ENCODE data around the gene NOL8. TPM values are rescaled to one million over a fixed set of nuclear protein-coding genes. Genes with fewer than 3 reads are reported as not detected.

Gene NOL8
- total RNA-seq, 4 donors from 2014 or later, result 20.7 to 52.3 (median 37.2) TPM

DNA sequence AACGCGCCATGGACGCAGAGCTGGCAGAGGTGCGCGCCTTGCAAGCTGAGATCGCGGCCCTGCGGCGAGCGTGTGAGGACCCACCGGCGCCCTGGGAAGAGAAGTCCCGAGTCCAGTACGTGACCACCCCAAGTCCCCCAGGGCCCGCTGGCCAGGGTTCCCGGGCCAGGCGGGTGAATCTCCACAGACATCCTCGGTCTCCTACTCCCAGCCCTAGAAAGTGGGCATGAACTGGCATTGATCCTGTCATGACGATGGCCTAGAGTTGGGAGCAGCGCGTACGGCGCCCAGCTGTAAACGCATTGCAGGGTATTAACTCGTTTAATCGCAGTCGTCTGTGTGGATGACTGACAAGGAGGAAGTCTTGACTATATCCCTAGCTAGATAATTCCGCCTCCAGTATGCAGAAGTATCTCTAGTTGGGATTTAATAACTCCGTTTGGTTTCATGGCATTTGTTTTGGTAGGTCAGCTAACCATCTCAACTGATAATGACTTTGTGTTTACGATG, 896 bp upstream of the NOL8 start:
- Histone ChIP-seq H3K27me3 (no peaks in the 10 kb centered on the region), H3K4me1 (peaks cover 15 to 38% (median 15%) of the 10 kb centered on the region in 3 donors), H3K27ac (peak overlapping the region; percentile 90 to 98 (median 94)), H3K36me3 (peaks cover 3 to 23% (median 7%) of the 10 kb centered on the region in 3 donors), H3K4me3 (peak overlapping the region; percentile 68 to 88 (median 76)), H3K9me3 (no peaks in the 10 kb centered on the region)
- 1 to 4% methylated on average over 11 to 25 of the region's 30 CpGs for WGBS, 2 donors
- no peak for TF ChIP-seq CTCF (IDR thresholded peaks at IDR 0.05)
- no peak for TF ChIP-seq POLR2A (IDR thresholded peaks at IDR 0.05)
- intact Hi-C loops (cut with DNase I), result no loop called here
- DNase-seq, result no peak

DNA sequence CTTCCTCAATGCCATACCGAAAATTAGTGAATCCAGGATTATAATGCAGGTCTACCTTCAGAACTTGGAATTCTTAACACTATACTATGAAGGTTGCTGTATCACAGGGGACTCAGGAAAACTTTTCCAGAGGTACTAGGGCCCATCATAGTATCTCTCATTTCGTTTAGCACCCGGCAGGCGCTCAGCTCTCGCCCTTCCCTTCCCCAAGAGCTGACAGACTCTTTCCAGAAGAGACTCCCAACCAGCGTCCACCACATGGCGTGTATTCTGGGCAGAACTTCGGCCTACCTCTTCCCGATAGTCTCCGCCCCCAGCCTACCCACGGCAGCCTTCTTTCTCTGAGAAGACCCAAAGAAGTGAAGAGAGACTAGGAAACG, 271 bp downstream of the NOL8 start:
- Histone ChIP-seq H3K4me1 (peaks cover 15 to 38% (median 15%) of the 10 kb centered on the region in 3 donors), H3K36me3 (peaks cover 6 to 34% (median 7%) of the 10 kb centered on the region in 3 donors), H3K4me3 (peak overlapping the region; percentile 68 to 88 (median 76)), H3K27me3 (no peaks in the 10 kb centered on the region), H3K27ac (peak overlapping the region; percentile 90 to 98 (median 94)), H3K9me3 (no peaks in the 10 kb centered on the region)
- no peak for DNase-seq
- intact Hi-C loops (cut with DNase I), result no loop called here
- no peak for TF ChIP-seq CTCF (IDR thresholded peaks at IDR 0.05)
- no peak for TF ChIP-seq POLR2A (IDR thresholded peaks at IDR 0.05)
- WGBS, 2 donors, result 0 to 1% methylated on average over 9 to 12 of the region's 12 CpGs

DNA sequence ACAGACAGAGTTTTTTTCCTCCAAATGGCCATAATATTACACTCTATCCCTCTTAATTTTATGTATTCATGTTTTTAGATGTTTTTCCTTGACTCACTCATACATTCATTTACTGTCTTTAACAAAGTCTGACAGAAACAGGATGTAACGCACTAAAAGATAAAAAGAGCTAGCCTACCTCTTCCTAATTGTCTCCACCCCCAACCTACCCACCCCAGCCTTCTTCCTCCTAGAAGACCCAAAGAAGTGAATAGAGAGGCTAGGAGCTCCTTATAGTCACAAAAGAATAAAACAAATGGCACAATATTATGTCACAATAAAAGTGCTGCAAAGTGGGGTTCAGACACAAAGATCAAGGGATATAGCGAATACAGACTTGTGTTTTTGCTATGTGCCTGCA, 719 bp downstream of the NOL8 start:
- Histone ChIP-seq H3K9me3 (no peaks in the 10 kb centered on the region), H3K36me3 (peaks cover 7 to 39% (median 9%) of the 10 kb centered on the region in 3 donors), H3K4me1 (peaks cover 15 to 38% (median 15%) of the 10 kb centered on the region in 3 donors), H3K27me3 (no peaks in the 10 kb centered on the region), H3K27ac (peak overlapping the region in 3 of 4 donors; percentile 90 to 98 (median 92)), H3K4me3 (peak overlapping the region; percentile 68 to 88 (median 76))
- DNase-seq, result no peak
- intact Hi-C loops (cut with DNase I), result no loop called here
- TF ChIP-seq POLR2A (IDR thresholded peaks at IDR 0.05), result no peak
- TF ChIP-seq CTCF (IDR thresholded peaks at IDR 0.05), result no peak
- 3 to 18% methylated on average over 2 of the region's 2 CpGs for WGBS, 2 donors

- WGBS, 2 donors, result 84 to 87% methylated on average over 5 of the region's 5 CpGs
- intact Hi-C loops (cut with DNase I), result no loop called here
- H3K9me3 ChIP-seq, result no peaks in the 10 kb centered on the region
- H3K4me3 ChIP-seq, result no peak overlapping the region
- DNase-seq, result no peak
- H3K36me3 ChIP-seq, result peaks cover 11 to 87% (median 37%) of the 10 kb centered on the region in 3 donors
- H3K27me3 ChIP-seq, result no peaks in the 10 kb centered on the region
- TF ChIP-seq POLR2A (IDR thresholded peaks at IDR 0.05), result no peak
- no peak for TF ChIP-seq CTCF (IDR thresholded peaks at IDR 0.05)
- no peak overlapping the region for H3K27ac ChIP-seq
- peaks cover 0 to 17% (median 0%) of the 10 kb centered on the region in 3 donors for H3K4me1 ChIP-seq
Measured at GRCh38 chr9:92315456-92315855, 9.7 kb downstream of the NOL8 start.

DNA sequence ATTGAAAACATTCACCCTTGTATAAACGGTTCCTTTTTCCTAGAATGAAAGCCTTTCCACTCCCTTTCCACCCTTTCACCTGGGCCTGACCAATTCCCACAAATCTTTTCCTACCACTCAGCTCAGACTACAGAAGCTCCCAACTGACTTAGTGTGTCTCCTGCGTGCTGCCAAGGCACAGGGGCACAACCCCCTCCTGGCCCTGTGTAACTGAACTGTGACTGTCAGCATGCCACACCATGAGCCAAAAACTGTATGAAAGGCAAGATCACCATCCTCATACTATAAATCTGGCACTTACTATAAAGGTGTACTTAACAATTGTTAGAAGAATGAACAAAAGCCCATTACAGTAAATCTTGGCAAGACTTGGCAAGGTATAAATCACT, 11.5 kb downstream of the NOL8 start:
- H3K36me3 ChIP-seq, result peaks cover 11 to 87% (median 41%) of the 10 kb centered on the region in 3 donors
- no peaks in the 10 kb centered on the region for H3K9me3 ChIP-seq
- no peak overlapping the region for H3K27ac ChIP-seq
- TF ChIP-seq POLR2A (IDR thresholded peaks at IDR 0.05) (no peak), CTCF (IDR thresholded peaks at IDR 0.05) (no peak)
- 44 to 60% methylated on average over 2 of the region's 2 CpGs for WGBS, 2 donors
- DNase-seq, result no peak
- no peak overlapping the region for H3K4me3 ChIP-seq
- H3K4me1 ChIP-seq, result peaks cover 0 to 17% (median 0%) of the 10 kb centered on the region in 3 donors
- intact Hi-C loops (cut with DNase I), result no loop called here
- no peaks in the 10 kb centered on the region for H3K27me3 ChIP-seq
